ENCODE data around the gene CAV3.

The CAV3 gene

GRCh38 chr3:8759038-8759707 is 25.6 kb downstream of the CAV3 start:
- DNase-seq (ENCODE audit: extremely low read depth in 1 of 2, low read depth in 1 of 2) = no peak

GRCh38 chr3:8760091-8760490 is 26.5 kb downstream of the CAV3 start:
- no peak for DNase-seq (ENCODE audit: extremely low read depth in 1 of 2, low read depth in 1 of 2)

- no peak for DNase-seq (ENCODE audit: extremely low read depth in 1 of 2, low read depth in 1 of 2)
These were observed 26.9 kb downstream of the CAV3 start for GRCh38 chr3:8760506-8760905.

- no peak for DNase-seq (ENCODE audit: extremely low read depth in 1 of 2, low read depth in 1 of 2)
These were observed 28.3 kb downstream of the CAV3 start for GRCh38 chr3:8761866-8762265.

GRCh38 chr3:8762607-8763377 is 29.2 kb downstream of the CAV3 start:
- DNase-seq (ENCODE audit: extremely low read depth in 1 of 2, low read depth in 1 of 2) = no peak

- DNase-seq (ENCODE audit: extremely low read depth in 1 of 2, low read depth in 1 of 2) = no peak
These were observed 30.9 kb downstream of the CAV3 start for GRCh38 chr3:8764528-8764927.

- no peak for DNase-seq (ENCODE audit: extremely low read depth in 1 of 2, low read depth in 1 of 2)
These were observed 31.9 kb downstream of the CAV3 start for GRCh38 chr3:8765528-8765927.

GRCh38 chr3:8766148-8766547 is 32.5 kb downstream of the CAV3 start:
- no peak for DNase-seq (ENCODE audit: extremely low read depth in 1 of 2, low read depth in 1 of 2)

- DNase-seq (ENCODE audit: extremely low read depth in 1 of 2, low read depth in 1 of 2) = no peak
These were observed 33.7 kb downstream of the CAV3 start for GRCh38 chr3:8767256-8767666.

GRCh38 chr3:8767667-8768363 is 34.2 kb downstream of the CAV3 start:
- no peak for DNase-seq (ENCODE audit: extremely low read depth in 1 of 2, low read depth in 1 of 2)

- DNase-seq (ENCODE audit: extremely low read depth in 1 of 2, low read depth in 1 of 2) = no peak
These were observed 34.9 kb downstream of the CAV3 start for GRCh38 chr3:8768364-8769087.

- DNase-seq (ENCODE audit: extremely low read depth in 1 of 2, low read depth in 1 of 2) = peak in 1 of 2 donors; percentile 38
These were observed 35.7 kb downstream of the CAV3 start, which contains the start of gene OXTR for GRCh38 chr3:8769088-8769822. Gene OXTR (minus strand): TSS chr3:8769613. CDS start chr3:8768187, 1,426 bp downstream.

GRCh38 chr3:8773941-8774542 is 40.4 kb downstream of the CAV3 start:
- DNase-seq (ENCODE audit: extremely low read depth in 1 of 2, low read depth in 1 of 2) = no peak

- no peak for DNase-seq (ENCODE audit: extremely low read depth in 1 of 2, low read depth in 1 of 2)
These were observed 41.6 kb downstream of the CAV3 start for GRCh38 chr3:8775181-8775580.

GRCh38 chr3:8775602-8776001 is 42.0 kb downstream of the CAV3 start:
- no peak for DNase-seq (ENCODE audit: extremely low read depth in 1 of 2, low read depth in 1 of 2)

- no peak for DNase-seq (ENCODE audit: extremely low read depth in 1 of 2, low read depth in 1 of 2)
These were observed 42.8 kb downstream of the CAV3 start for GRCh38 chr3:8776406-8776805.

- DNase-seq (ENCODE audit: extremely low read depth in 1 of 2, low read depth in 1 of 2) = no peak
These were observed 43.8 kb downstream of the CAV3 start for GRCh38 chr3:8777201-8777977.

- no peak for DNase-seq (ENCODE audit: extremely low read depth in 1 of 2, low read depth in 1 of 2)
These were observed 44.3 kb downstream of the CAV3 start for GRCh38 chr3:8777978-8778267.

GRCh38 chr3:8778475-8778874 is 44.9 kb downstream of the CAV3 start:
- no peak for DNase-seq (ENCODE audit: extremely low read depth in 1 of 2, low read depth in 1 of 2)
